ENCODE measurements around the gene RNASE8. TPM values are rescaled to one million over a fixed set of nuclear protein-coding genes. Genes with fewer than 3 reads are reported as not detected.

RNASE8 gene
- total RNA-seq, 1 experiment from 2014 or later: not detected

- no peaks in the 10 kb centered on the region for H3K27me3 ChIP-seq
- no peaks in the 10 kb centered on the region for H3K36me3 ChIP-seq
- no peak within 1 kb of the TSS for H3K4me3 ChIP-seq
- DNase-seq: no peak
- no peaks in the 10 kb centered on the region for H3K9me3 ChIP-seq
Measured at GRCh38 chr14:21041676-21042433, 15.8 kb upstream of the RNASE8 start, which contains the start of gene RNASE7. RNASE7 (plus strand) TSS chr14:21042362; CDS start chr14:21042993, 631 bp downstream.

- no peaks in the 10 kb centered on the region for H3K9me3 ChIP-seq
- H3K27me3 ChIP-seq: no peaks in the 10 kb centered on the region
- H3K36me3 ChIP-seq: no peaks in the 10 kb centered on the region
- no peak overlapping the region for H3K4me3 ChIP-seq
- no peak for DNase-seq
Measured at GRCh38 chr14:21042918-21043317, 14.7 kb upstream of the RNASE8 start.

GRCh38 chr14:21043387-21043973 is 14.1 kb upstream of the RNASE8 start:
- Histone ChIP-seq H3K9me3 (no peaks in the 10 kb centered on the region), H3K36me3 (no peaks in the 10 kb centered on the region), H3K27me3 (no peaks in the 10 kb centered on the region), H3K4me3 (no peak overlapping the region)
- DNase-seq: no peak

GRCh38 chr14:21043974-21044618 is 13.5 kb upstream of the RNASE8 start:
- no peak for DNase-seq
- Histone ChIP-seq H3K36me3 (no peaks in the 10 kb centered on the region), H3K27me3 (no peaks in the 10 kb centered on the region), H3K4me3 (no peak overlapping the region), H3K9me3 (no peaks in the 10 kb centered on the region)

GRCh38 chr14:21047378-21047781 is 10.2 kb upstream of the RNASE8 start:
- Histone ChIP-seq H3K27me3 (no peaks in the 10 kb centered on the region), H3K4me3 (no peak overlapping the region), H3K36me3 (no peaks in the 10 kb centered on the region), H3K9me3 (no peaks in the 10 kb centered on the region)
- no peak for DNase-seq

GRCh38 chr14:21048638-21049037 is 9.0 kb upstream of the RNASE8 start:
- DNase-seq: no peak
- no peak overlapping the region for H3K4me3 ChIP-seq
- no peaks in the 10 kb centered on the region for H3K36me3 ChIP-seq
- no peaks in the 10 kb centered on the region for H3K27me3 ChIP-seq
- H3K9me3 ChIP-seq: no peaks in the 10 kb centered on the region

GRCh38 chr14:21049271-21049673 is 8.3 kb upstream of the RNASE8 start:
- no peak for DNase-seq
- no peaks in the 10 kb centered on the region for H3K9me3 ChIP-seq
- no peaks in the 10 kb centered on the region for H3K36me3 ChIP-seq
- no peak overlapping the region for H3K4me3 ChIP-seq
- no peaks in the 10 kb centered on the region for H3K27me3 ChIP-seq

GRCh38 chr14:21050597-21050996 is 7.0 kb upstream of the RNASE8 start:
- Histone ChIP-seq H3K9me3 (no peaks in the 10 kb centered on the region), H3K4me3 (no peak overlapping the region), H3K27me3 (no peaks in the 10 kb centered on the region), H3K36me3 (no peaks in the 10 kb centered on the region)
- no peak for DNase-seq

GRCh38 chr14:21053184-21054122 is 4.2 kb upstream of the RNASE8 start:
- no peaks in the 10 kb centered on the region for H3K27me3 ChIP-seq
- no peak overlapping the region for H3K4me3 ChIP-seq
- H3K9me3 ChIP-seq: no peaks in the 10 kb centered on the region
- H3K36me3 ChIP-seq: no peaks in the 10 kb centered on the region
- DNase-seq: no peak

- Histone ChIP-seq H3K36me3 (no peaks in the 10 kb centered on the region), H3K4me3 (no peak overlapping the region), H3K27me3 (no peaks in the 10 kb centered on the region), H3K9me3 (no peaks in the 10 kb centered on the region)
- no peak for DNase-seq
Measured at GRCh38 chr14:21054123-21054767, 3.4 kb upstream of the RNASE8 start.

GRCh38 chr14:21054768-21055145 is 2.9 kb upstream of the RNASE8 start:
- DNase-seq: no peak
- H3K36me3 ChIP-seq: no peaks in the 10 kb centered on the region
- H3K9me3 ChIP-seq: no peaks in the 10 kb centered on the region
- H3K4me3 ChIP-seq: no peak overlapping the region
- no peaks in the 10 kb centered on the region for H3K27me3 ChIP-seq

GRCh38 chr14:21055432-21056117 is 2.0 kb upstream of the RNASE8 start:
- Histone ChIP-seq H3K4me3 (no peak overlapping the region), H3K9me3 (no peaks in the 10 kb centered on the region), H3K36me3 (no peaks in the 10 kb centered on the region), H3K27me3 (no peaks in the 10 kb centered on the region)
- DNase-seq: peak; percentile 16

- no peaks in the 10 kb centered on the region for H3K27me3 ChIP-seq
- DNase-seq: peak; percentile 11
- H3K4me3 ChIP-seq: no peak overlapping the region
- no peaks in the 10 kb centered on the region for H3K36me3 ChIP-seq
- no peaks in the 10 kb centered on the region for H3K9me3 ChIP-seq
Measured at GRCh38 chr14:21056520-21057163, 980 bp upstream of the RNASE8 start.

GRCh38 chr14:21058903-21059302 is 1.3 kb downstream of the RNASE8 start:
- Histone ChIP-seq H3K36me3 (no peaks in the 10 kb centered on the region), H3K9me3 (no peaks in the 10 kb centered on the region), H3K4me3 (no peak overlapping the region), H3K27me3 (no peaks in the 10 kb centered on the region)
- no peak for DNase-seq

GRCh38 chr14:21059842-21060613 is 2.4 kb downstream of the RNASE8 start:
- Histone ChIP-seq H3K9me3 (no peaks in the 10 kb centered on the region), H3K36me3 (no peaks in the 10 kb centered on the region), H3K27me3 (no peaks in the 10 kb centered on the region), H3K4me3 (no peak overlapping the region)
- DNase-seq: no peak

Data from MG63 (cell line).